D721Med (cell line): Measurements from ENCODE around the gene RIMBP2.

ENCODE experiments used
- DNase-seq: peaks from one replicate; pipeline ENCODE4 v3.0.0; 2011; ENCODE audit warnings: low spot score; ENCODE audit not compliant: insufficient read length
- FAIRE-seq: peaks from 2 replicates; lab custom pipeline; 2011; peaks lifted over from hg19 to GRCh38; lab: Jason Lieb, UNC
- CTCF ChIP-seq: IDR thresholded peaks from 2 replicates; pipeline ENCODE4 v1.5.1; 2012; ENCODE audit warnings: mild to moderate bottlenecking, control low read depth; ENCODE audit not compliant: insufficient read depth; ENCODE audit errors: missing control alignments

Gene RIMBP2

GRCh38 chr12:130480231-130480630 lies 235.9 kb downstream of the RIMBP2 start:
- DNase-seq: no peak
- TF ChIP-seq CTCF: no peak
- FAIRE-seq: no peak

- no peak for FAIRE-seq
- DNase-seq: no peak
- no peak for TF ChIP-seq CTCF
Measured at GRCh38 chr12:130479401-130480125, 236.5 kb downstream of the RIMBP2 start.

- FAIRE-seq: no peak
- no peak for DNase-seq
Measured at GRCh38 chr12:130478786-130479185, 237.3 kb downstream of the RIMBP2 start.

GRCh38 chr12:130477701-130478100 lies 238.4 kb downstream of the RIMBP2 start:
- FAIRE-seq: no peak
- DNase-seq: no peak
- no peak for TF ChIP-seq CTCF

More at GRCh38 chr12:130478786-130479185, 237.3 kb downstream of the RIMBP2 start:
- TF ChIP-seq CTCF: no peak

- TF ChIP-seq CTCF: no peak
- FAIRE-seq (no peak), DNase-seq (no peak)
Measured at GRCh38 chr12:130477266-130477665, 238.8 kb downstream of the RIMBP2 start.

GRCh38 chr12:130476451-130477135 lies 239.5 kb downstream of the RIMBP2 start:
- TF ChIP-seq CTCF: no peak
- no peak for FAIRE-seq
- no peak for DNase-seq
